Dermis blood vessel endothelial cell (primary cell): Measurements from ENCODE around the gene MAP2K6. TPM values are rescaled to one million over a fixed set of nuclear protein-coding genes. Genes with fewer than 3 reads are reported as not detected.

Experiments
- DNase-seq: peaks from one replicate; pipeline ENCODE4 v3.0.0; 2010
- total RNA-seq: library from RNA; depleted of rRNA; stranded (reverse); fragments of >200 nt; gene quantifications from 2 replicates; pipeline ENCODE4 v1.2.3, GENCODE V29; 2014

Gene MAP2K6
- total RNA-seq, 1 donor from 2014 or later = 4.9 TPM

DNA sequence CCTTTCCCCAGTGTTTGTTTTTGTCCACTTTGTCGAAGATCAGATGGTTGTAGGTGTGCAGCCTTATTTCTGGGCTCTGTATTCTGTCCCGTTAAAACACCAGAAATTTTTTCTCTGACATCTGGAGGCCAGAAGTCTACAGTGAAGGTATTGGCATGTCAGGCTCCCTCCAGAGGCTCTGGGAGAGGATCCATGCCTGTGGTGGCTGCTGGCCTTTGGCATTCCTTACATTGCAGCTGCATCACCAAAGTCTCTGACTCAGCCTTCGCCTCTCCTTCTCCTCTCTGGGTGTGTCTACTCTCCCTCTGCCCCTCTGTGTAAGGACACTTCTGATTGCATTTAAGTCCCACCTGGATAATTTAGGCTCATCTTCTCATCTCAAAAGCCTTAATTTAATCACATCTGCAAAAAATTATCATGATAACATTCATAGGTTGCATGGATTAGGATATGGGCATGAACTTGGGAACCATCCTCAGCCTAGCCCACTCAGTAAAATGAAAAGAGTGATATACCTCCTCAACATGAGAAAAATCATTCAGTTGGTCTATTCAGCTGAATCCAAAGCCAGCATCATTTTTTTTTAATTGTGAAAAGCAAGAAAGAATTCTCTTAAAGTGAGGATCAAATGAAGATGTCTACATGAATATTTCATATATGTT, 78.0 kb downstream of the MAP2K6 start:
- no peak for DNase-seq

DNA sequence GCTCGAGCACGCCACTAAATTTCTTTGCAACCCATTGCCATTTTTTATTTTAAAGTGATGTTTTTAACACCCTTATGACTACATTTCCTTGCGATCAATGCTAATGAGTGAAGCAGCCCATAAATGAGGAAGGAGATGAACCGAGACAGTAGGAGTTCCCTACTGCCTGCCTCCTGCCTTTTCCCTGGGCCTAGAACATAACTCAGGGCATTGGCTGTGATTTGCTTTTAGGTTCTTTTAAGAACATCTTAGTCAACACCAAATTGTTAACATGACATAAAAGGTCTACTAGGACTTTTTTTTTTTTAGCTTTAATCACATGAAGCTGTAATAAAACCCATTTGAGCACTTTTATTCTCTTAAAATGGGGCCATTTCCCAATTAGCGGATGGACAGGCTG, 81.3 kb downstream of the MAP2K6 start:
- DNase-seq = no peak

DNA sequence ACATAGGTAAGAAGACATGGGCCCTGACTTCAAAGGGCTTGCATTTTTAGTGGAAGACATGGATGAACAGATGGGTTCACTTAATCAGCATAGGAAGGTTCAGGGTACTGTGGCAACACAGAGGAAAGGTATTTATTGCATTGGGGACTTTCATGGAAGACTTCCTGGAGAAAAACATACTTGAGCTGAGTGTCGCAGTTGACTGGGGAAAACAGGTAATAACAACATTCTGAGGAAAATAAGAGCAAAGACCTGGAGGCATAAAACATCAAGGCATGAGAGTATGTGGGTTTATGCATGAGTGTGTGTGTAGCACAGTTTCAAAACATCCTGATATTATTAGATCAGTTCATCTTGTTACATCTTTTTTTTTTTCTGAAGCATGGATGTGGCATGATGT, 82.7 kb downstream of the MAP2K6 start:
- no peak for DNase-seq

DNA sequence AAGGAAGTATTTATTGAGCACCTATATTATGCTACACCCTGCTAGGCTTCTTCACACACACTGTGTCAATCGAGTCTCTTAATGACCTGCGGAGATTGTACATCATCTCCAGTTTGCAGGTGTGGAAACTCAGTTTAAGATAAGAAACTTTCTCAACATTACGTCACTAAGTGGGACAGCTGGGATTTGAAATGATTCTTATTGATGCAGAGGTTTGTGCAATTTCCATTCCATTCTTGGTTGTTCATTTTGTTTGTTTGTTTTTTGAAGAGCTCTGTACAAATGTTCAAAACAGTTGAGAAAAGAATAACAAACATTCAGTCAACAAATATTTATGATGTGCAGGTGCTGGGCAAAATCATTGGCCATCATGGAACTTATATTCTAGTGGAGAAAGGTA, 84.8 kb downstream of the MAP2K6 start:
- DNase-seq = no peak

DNA sequence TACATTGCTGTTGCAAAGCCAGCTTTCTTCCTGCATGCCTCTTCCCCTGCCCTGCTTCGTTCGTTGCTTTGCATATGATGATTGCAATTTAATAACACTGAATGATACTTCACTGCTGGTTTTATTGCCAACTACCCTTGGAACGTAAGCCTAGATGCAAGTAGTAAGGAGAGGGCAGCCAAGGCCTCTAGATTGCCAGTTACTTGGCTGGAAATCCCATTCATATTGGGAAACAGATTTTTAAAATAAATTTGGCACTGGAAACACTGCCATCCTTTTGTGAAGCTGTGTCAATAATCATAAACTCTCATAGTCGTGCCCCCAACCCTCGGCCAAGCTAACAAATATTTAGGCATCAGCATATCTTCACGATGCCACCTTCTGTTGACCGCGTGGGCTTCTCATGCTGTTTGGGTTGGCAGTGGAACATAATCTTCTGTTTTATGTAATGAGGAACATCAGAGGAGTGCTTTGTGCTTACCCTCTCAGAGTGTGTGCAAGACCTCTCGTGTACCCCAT, 86.5 kb downstream of the MAP2K6 start:
- no peak for DNase-seq

DNA sequence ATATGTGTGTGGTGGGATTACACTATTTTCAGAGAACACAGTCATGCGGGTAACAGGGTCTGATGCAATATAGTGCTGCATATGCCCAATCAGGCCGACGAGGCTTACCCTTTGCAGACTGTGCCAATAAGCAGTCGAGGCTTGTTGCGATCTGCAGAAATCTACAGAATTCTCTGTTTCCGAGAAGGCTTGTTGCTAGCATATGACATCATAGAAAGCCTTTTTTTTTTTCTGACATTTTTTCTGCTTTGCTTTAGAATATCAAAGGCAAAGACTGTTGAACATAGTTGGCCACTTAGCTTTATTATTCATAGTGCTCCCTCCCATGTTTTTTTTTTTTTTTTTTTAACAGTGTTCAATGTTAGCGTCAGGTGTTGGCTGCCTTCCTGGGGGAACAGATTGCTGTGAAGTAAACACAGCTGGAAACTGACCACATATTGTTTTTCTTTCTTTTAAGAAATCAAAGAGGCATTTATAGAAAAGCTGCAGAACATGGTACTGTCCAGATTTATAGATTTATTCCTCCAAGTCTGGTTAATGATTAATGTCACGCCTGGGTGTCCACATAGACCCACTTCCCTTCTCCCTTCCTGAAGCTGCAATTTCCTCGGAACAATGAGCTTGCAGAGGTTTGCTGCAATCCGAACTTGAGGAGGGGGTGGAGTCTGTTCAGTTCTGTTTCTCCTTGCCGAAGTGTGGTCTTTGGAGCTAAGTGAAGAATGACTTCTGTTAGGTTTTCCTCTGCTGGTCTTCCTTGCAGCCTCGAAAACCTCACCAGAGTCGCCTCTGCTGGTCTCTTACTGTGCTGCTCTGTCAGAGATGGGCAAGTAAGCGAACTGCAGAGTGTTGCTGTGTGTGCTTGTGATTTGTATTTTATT, 87.3 kb downstream of the MAP2K6 start:
- DNase-seq = peak; percentile 37

DNA sequence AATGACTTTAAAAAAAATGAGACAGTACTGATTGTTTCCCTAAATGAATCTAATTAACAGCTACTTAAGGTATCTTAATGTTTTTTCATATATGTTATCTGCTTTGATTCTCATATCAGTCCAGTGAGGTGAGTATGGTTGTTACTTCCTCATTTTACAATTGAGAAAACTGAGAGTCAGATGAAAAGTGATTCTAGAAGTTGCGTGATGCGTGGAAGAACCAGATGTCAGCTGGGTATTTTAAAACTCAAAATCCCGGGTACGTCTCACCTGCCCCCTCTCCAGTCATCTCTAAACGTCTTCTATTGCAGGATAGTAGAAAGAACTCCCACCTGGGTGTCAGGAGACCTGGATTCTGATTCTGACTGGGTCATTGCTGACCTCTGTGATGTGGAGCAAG, 89.2 kb downstream of the MAP2K6 start:
- no peak for DNase-seq

DNA sequence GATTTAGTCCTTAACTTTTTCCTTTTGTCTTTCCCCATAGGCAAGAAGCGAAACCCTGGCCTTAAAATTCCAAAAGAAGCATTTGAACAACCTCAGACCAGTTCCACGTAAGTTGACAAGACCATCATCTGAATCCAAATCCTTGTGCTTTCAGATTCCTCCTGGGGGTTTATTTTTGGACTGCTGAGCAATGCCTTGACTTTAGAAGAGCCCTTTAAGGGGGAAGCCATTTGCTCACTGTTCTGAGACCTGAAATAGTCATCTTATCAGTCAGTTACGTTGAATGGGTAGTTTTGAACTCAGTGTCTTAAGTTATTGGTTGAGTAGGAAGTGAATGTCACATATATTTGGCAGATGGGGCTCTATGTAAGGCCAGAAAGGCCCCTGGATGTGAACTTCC, 91.2 kb downstream of the MAP2K6 start:
- DNase-seq = no peak

DNA sequence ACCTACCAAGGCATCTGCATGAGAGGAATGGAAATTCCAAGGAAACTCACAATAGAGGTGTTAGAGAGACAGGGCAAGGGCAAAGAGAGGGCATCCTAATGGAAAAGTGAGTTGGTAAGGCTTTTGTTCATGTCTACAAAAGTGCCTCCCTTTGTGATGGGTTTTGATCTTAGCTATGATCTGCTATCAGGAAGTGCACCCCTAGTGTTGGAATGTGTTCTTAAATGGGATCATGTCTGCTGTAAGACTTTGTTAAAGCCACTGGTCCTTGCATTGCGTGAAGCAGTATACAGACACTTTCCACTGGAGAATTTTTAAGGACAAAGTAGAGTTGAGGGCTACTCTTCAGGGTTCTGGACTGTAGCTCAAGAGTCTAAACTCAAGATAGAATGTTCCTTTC, 92.0 kb downstream of the MAP2K6 start:
- DNase-seq = peak; percentile 17

DNA sequence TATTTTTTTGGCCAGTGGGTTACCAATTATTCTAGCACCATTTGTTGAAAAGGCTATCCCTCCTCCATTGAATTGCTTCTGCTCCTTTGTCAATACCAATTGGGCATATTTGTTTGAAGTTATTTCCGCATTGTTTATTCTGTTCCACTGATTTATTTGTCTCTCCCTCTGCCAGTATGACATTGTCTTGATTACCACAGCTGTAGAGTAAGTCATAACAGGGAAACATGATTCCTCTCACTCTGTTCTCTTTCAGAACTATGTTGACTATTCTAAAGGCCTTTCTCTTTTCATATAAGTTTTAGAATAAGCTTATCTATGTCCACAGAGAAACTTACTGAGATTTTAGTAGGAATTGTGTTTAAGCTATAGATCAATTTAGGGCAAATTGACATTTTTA, 94.3 kb downstream of the MAP2K6 start:
- DNase-seq = no peak

DNA sequence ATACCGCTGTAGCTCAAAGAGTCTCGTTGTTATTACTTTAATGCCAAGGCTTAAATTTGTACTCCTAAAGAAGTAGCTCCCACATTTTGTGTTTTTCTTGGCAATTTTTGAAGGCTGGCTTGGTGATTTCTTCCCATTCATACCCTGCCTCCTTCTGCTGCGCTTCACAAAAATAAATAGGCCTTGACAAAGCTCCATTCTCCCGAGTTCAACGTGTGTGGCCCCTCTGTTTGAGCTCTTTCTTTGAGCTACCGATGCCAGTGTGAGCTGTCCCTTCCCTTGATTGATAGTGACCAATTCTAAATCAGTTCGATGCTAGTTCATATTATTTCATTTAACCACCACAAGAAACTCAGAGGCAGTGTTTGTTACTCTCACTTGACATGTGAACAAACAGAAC, 96.8 kb downstream of the MAP2K6 start:
- DNase-seq = no peak

DNA sequence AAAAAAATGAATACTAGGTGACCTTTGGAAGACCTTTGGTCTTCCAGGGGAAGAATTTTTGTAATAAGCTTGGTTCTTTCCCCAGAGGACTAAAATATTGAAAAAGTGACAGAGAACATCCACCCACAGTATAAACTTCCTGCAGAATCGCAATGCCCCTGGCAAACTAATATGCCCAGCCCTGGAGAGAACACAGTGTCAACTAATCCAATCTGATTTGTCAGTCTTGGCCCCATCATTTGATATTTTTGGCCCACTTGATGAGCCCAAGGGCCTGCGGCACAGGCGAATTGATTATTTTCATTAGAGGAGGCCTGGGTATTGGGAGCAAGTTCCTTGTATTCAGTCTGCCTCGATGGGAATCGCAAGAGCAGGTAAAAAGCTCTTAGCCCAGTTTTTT, 98.4 kb downstream of the MAP2K6 start:
- no peak for DNase-seq

DNA sequence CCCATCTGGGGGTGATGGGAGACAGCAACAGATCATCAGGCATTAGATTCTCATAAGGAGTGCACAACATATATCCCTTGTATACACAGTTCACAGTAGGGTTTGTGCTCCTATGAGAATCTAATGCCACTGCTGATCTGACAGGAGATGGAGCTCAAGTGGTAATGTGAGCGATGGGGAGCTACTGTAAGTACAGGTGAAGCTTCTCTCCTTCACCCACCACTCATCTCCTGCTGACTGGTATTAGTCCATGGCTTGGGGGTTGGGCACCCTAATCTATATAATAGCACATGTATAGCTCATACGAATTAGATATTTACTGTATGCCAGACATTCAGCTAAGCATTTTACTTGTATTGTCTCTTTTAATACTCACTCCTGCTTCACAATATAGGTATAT, 101.7 kb downstream of the MAP2K6 start:
- DNase-seq = no peak

DNA sequence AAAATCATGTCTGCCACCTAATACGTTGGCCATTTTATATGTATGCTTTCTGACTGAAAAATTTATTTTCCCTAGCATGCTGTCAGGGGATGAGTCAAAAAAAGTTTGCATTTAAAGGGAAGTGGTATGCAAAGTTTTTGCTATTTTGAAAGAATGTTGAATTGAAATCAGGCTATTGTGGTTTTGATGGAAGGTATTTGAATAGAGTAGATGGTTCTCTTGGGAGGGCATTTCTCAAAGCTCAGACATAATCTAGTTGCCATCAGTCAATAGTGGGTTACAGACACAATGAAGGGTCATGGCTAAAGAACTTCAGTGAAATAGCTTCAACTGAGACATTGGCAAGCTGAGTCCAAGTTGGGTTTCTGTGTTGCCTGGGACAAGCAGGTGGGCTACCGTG, 102.4 kb downstream of the MAP2K6 start:
- no peak for DNase-seq

DNA sequence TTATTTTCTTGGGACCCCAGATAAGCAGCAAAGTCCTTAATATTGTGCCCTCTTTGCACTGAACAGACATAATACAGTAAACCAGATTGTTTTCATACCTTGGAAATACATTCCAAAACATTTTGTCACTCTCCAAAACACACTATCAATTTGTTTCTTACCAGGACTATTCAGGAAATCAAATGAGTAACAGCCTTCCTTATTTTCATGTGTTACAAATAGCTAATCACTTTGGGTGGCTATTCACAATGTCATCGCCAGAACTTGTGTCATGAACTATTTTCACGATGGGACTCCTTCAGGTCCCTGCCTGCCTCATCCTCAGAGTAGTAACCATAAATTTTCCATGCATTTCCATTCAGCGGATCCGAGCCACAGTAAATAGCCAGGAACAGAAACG, 104.5 kb downstream of the MAP2K6 start:
- DNase-seq = peak; percentile 54

DNA sequence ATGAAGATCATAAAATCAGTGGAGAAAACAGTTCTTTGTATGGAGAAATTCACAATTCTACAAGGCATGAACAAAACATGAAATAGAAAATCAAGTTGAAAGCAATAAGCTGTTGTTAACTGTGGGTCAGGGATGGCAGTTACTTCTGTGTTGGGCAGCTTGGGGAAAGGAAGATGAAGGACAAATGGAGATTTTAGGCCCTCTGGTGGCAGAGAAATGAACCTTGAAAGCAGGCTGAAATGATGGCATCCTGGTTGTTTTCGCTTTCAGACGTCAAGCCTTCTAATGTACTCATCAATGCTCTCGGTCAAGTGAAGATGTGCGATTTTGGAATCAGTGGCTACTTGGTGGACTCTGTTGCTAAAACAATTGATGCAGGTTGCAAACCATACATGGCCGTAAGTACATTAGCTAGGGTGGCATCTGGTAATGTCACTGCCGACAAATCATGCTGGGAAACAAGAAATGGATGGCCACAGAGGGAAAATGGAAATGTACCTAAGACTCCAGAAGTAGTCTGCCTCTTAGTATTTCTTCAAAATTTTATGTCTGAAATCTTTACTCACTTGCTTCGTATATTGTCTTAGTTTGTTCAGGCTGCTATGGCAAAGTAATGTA, 108.9 kb downstream of the MAP2K6 start:
- DNase-seq = peak; percentile 85

DNA sequence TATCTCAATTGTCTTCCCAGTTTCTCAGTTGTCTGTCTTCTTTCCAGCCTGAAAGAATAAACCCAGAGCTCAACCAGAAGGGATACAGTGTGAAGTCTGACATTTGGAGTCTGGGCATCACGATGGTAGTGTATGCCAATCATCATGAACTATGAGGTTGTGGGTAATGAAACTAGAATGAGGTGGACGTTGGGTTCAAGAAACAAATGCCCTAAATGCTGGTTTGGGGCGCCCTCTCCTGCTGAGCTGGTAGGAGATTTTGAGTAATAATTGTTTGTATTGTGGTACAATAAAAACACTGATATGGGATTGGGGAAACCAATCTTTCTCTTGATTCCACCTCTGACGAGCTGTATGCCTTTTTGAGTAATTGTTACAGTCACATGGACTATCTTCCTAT, 110.4 kb downstream of the MAP2K6 start:
- peak; percentile 51 for DNase-seq

DNA sequence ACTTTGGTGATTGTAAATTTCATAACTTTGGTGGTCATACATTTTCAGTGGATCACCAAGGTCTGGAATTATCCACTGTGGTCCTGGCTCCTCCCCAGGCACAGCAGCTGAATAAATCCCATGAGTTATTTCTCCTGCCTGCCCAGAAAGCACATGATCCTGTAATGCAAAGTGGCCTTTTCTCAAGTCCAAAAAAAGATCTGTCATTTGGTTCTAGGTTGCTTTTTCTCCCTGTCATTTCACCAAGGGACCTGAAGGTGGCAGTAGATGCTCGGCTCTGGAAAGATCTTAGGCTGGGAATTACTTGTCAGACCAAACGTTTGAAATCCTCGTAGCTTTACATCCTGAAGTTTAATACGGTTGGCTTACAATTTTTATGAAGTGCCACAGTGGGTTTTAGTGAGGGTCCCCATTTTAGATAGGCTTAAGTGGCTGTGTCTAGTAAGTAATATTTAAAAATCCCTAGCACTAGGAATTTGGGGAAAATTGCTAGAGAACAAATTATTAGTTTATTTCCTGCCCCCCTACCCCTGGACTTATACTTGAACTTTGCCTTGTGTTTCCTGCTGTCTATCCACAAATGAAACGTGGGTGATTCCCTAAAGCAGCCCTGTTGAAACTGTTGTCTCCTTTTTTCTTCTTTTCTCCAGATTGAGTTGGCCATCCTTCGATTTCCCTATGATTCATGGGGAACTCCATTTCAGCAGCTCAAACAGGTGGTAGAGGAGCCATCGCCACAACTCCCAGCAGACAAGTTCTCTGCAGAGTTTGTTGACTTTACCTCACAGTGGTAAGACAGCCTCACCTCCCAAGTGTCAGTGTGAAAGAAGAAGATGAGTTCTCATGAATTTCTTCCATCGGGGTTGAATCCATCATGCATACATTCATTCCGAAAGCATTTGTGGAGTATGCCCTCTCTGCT, 111.7 kb downstream of the MAP2K6 start:
- DNase-seq = peak; percentile 88

DNA sequence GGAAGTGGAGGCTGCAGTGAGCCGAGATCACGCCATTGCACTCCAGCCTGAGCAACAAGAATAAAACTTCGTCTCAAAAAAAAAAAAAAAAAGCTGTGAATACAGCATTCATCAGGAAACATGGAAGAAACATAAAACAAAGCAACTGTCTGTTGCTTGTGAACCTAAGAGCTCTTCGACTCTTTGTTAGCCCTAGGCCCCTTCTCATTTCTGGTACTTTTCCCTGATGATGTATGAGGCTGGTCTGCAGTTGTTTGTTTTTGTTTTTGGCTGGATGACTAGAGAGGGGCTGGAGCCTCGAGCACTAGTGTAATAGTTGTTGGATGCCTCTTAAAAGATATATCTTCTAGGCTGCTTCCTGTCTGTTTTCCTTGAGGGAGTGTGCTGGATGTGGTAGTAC, 113.5 kb downstream of the MAP2K6 start:
- no peak for DNase-seq

DNA sequence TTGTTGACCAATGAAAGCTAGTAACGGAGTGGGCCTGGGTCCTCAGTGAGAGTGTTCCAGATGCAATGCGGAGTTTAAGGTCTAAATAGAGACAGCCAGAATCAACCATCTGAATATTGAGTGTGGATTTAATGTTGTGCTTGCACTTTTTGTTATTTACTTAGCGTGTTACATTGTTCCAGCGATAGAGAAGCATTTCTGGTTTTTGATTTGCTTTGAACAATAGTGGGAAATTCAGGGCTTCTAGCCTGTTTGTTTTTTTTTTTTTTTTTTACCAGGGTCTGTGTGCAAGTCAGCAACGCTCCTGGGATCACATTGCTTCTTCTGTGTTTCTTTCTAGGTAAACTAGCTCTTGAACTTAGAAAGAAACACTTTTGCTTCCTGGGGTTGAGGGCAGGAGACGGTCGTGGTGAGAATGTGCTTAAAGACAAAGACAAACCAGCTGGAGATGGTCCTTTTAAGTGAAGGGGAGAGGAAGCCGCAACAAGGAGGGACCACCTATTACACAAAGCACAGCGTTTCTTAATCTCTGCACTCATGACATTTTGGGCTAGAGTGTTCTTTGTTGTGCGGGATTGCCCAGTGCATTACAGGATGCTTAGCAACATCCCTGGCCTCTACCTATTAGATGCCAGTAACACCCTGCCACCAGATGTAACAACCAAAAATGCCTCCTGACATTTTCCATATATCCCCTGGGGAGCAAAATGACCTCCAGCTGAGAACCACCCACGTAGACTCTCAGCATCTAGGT, 119.2 kb downstream of the MAP2K6 start:
- peak; percentile 59 for DNase-seq

DNA sequence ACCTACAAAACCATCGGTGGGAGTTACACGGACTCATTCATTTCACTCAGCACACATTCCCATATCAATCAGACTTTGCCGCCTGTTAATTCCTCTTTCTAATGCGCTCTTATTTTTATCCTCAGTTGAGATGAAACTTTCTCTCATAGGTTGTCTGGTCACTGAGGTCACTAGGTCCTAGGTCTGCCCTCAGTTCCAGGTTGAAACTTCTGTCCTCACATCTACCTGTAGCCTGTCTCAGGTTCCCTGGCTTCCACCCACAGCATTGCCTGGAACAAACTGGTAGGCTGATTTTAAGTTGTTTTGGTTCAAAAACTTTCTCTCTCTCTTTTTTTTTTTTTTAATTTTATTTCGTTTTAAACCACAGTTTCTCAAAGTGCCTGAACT, 119.7 kb downstream of the MAP2K6 start:
- no peak for DNase-seq
